Activated CD4-positive, alpha-beta T cell treated with anti-CD3 and anti-CD28 coated beads, Interleukin-2, amount 10 ng/mL, durations not matched to agents 24 days and 14 days (primary cell): ENCODE results near the gene TNFAIP2. TPM values are rescaled to one million over a fixed set of nuclear protein-coding genes. Genes with fewer than 3 reads are reported as not detected.
A peak's percentile ranks its signal among the peaks of the same experiment; 100 is the strongest.

Experiments used
- DNase-seq: peaks from one replicate; pipeline ENCODE4 v3.0.0; 2022
- H3K27ac Mint-ChIP-seq: one replicate; pipeline ENCODE4 v1.8.0; 2022; ENCODE audit warnings: mild to moderate bottlenecking, mixed read lengths
- H3K27me3 Mint-ChIP-seq: one replicate; pipeline ENCODE4 v1.8.0; 2022; ENCODE audit warnings: mixed read lengths
- H3K36me3 Mint-ChIP-seq: one replicate; pipeline ENCODE4 v1.8.0; 2022; ENCODE audit warnings: low read depth, mild to moderate bottlenecking, mixed read lengths
- H3K4me1 Mint-ChIP-seq: one replicate; pipeline ENCODE4 v1.8.0; 2021; ENCODE audit warnings: mixed read lengths
- H3K4me3 Mint-ChIP-seq: one replicate; pipeline ENCODE4 v1.8.0; 2022; ENCODE audit warnings: mild to moderate bottlenecking, moderate library complexity, mixed read lengths
- H3K9me3 Mint-ChIP-seq: one replicate; pipeline ENCODE4 v1.8.0; 2021; ENCODE audit warnings: mixed read lengths
- intact Hi-C: fragments of 100-400 bp; cut with micrococcal nuclease; formaldehyde crosslinking; loops from one replicate; pipeline ENCODE4 v1.15.1; 2023
- total RNA-seq: library from RNA; stranded (reverse); gene quantifications from 2 replicates; pipeline ENCODE4 v1.2.3, GENCODE V29; 2022

TNFAIP2 gene
- total RNA-seq, 1 donor from 2014 or later = 0.37 TPM

GRCh38 chr14:103136388-103137271 is 13.4 kb downstream of the TNFAIP2 start:
- peaks cover 3% of the 10 kb centered on the region for H3K4me1 Mint-ChIP-seq
- peaks cover 13% of the 10 kb centered on the region for H3K27me3 Mint-ChIP-seq
- H3K27ac Mint-ChIP-seq = no peak overlapping the region
- no peaks in the 10 kb centered on the region for H3K9me3 Mint-ChIP-seq
- no peak for DNase-seq
- intact Hi-C loops = no loop called here
- no peak overlapping the region for H3K4me3 Mint-ChIP-seq
- H3K36me3 Mint-ChIP-seq = no peaks in the 10 kb centered on the region

GRCh38 chr14:103137689-103138300 is 14.5 kb downstream of the TNFAIP2 start:
- Mint-ChIP-seq H3K9me3 (no peaks in the 10 kb centered on the region), H3K27me3 (peaks cover 20% of the 10 kb centered on the region), H3K4me3 (no peak overlapping the region), H3K36me3 (no peaks in the 10 kb centered on the region), H3K4me1 (peaks cover 3% of the 10 kb centered on the region), H3K27ac (no peak overlapping the region)
- intact Hi-C loops = no loop called here
- DNase-seq = no peak

- no peaks in the 10 kb centered on the region for H3K9me3 Mint-ChIP-seq
These were observed 15.3 kb downstream of the TNFAIP2 start for GRCh38 chr14:103138301-103139131.

GRCh38 chr14:103139132-103140025 is 16.1 kb downstream of the TNFAIP2 start:
- Mint-ChIP-seq H3K27me3 (peaks cover 31% of the 10 kb centered on the region), H3K4me1 (peaks cover 3% of the 10 kb centered on the region), H3K27ac (no peak overlapping the region), H3K9me3 (no peaks in the 10 kb centered on the region), H3K36me3 (no peaks in the 10 kb centered on the region), H3K4me3 (no peak overlapping the region)
- intact Hi-C loops = no loop called here
- DNase-seq = no peak

More at GRCh38 chr14:103138301-103139131, 15.3 kb downstream of the TNFAIP2 start:
- Mint-ChIP-seq H3K27ac (no peak overlapping the region), H3K36me3 (no peaks in the 10 kb centered on the region), H3K27me3 (peaks cover 28% of the 10 kb centered on the region), H3K4me3 (no peak overlapping the region), H3K4me1 (peaks cover 3% of the 10 kb centered on the region)
- intact Hi-C loops = no loop called here
- no peak for DNase-seq

GRCh38 chr14:103140316-103141109 is 17.3 kb downstream of the TNFAIP2 start:
- intact Hi-C loops = loop anchor here (1.0 kb wide), 1 partner anchor 35 kb away; no protein-coding TSS in a partner anchor
- no peaks in the 10 kb centered on the region for H3K36me3 Mint-ChIP-seq
- DNase-seq = no peak
- H3K4me1 Mint-ChIP-seq = peaks cover 3% of the 10 kb centered on the region
- no peak overlapping the region for H3K27ac Mint-ChIP-seq
- no peak overlapping the region for H3K4me3 Mint-ChIP-seq
- H3K9me3 Mint-ChIP-seq = no peaks in the 10 kb centered on the region
- H3K27me3 Mint-ChIP-seq = peaks cover 31% of the 10 kb centered on the region

GRCh38 chr14:103141117-103141796 is 18.0 kb downstream of the TNFAIP2 start:
- peaks cover 31% of the 10 kb centered on the region for H3K27me3 Mint-ChIP-seq
- intact Hi-C loops = loop anchor here (1.0 kb wide), 1 partner anchor 36 kb away; no protein-coding TSS in a partner anchor

GRCh38 chr14:103142026-103142425 is 18.8 kb downstream of the TNFAIP2 start:
- H3K36me3 Mint-ChIP-seq = no peaks in the 10 kb centered on the region
- H3K4me3 Mint-ChIP-seq = no peak overlapping the region
- DNase-seq = no peak
- H3K27ac Mint-ChIP-seq = no peak overlapping the region
- H3K27me3 Mint-ChIP-seq = peaks cover 31% of the 10 kb centered on the region
- intact Hi-C loops = no loop called here
- H3K9me3 Mint-ChIP-seq = no peaks in the 10 kb centered on the region
- H3K4me1 Mint-ChIP-seq = peaks cover 3% of the 10 kb centered on the region

More at GRCh38 chr14:103141117-103141796, 18.0 kb downstream of the TNFAIP2 start:
- H3K9me3 Mint-ChIP-seq = no peaks in the 10 kb centered on the region
- peaks cover 3% of the 10 kb centered on the region for H3K4me1 Mint-ChIP-seq
- no peak overlapping the region for H3K4me3 Mint-ChIP-seq
- peak; percentile 75 for DNase-seq
- no peak overlapping the region for H3K27ac Mint-ChIP-seq
- no peaks in the 10 kb centered on the region for H3K36me3 Mint-ChIP-seq

GRCh38 chr14:103142721-103143302 is 19.6 kb downstream of the TNFAIP2 start:
- Mint-ChIP-seq H3K27ac (no peak overlapping the region), H3K4me1 (peaks cover 3% of the 10 kb centered on the region), H3K36me3 (no peaks in the 10 kb centered on the region), H3K9me3 (no peaks in the 10 kb centered on the region), H3K4me3 (no peak overlapping the region), H3K27me3 (peaks cover 29% of the 10 kb centered on the region)
- intact Hi-C loops = no loop called here
- no peak for DNase-seq

GRCh38 chr14:103143506-103143905 is 20.2 kb downstream of the TNFAIP2 start:
- H3K36me3 Mint-ChIP-seq = no peaks in the 10 kb centered on the region
- intact Hi-C loops = no loop called here
- H3K27ac Mint-ChIP-seq = no peak overlapping the region
- peaks cover 3% of the 10 kb centered on the region for H3K4me1 Mint-ChIP-seq
- H3K27me3 Mint-ChIP-seq = peaks cover 29% of the 10 kb centered on the region
- H3K9me3 Mint-ChIP-seq = no peaks in the 10 kb centered on the region
- H3K4me3 Mint-ChIP-seq = no peak overlapping the region
- DNase-seq = no peak

- H3K27me3 Mint-ChIP-seq = peaks cover 29% of the 10 kb centered on the region
- H3K9me3 Mint-ChIP-seq = no peaks in the 10 kb centered on the region
- H3K4me1 Mint-ChIP-seq = peaks cover 3% of the 10 kb centered on the region
- no peak overlapping the region for H3K27ac Mint-ChIP-seq
- no peaks in the 10 kb centered on the region for H3K36me3 Mint-ChIP-seq
- no peak overlapping the region for H3K4me3 Mint-ChIP-seq
- intact Hi-C loops = no loop called here
- DNase-seq = no peak
These were observed 20.8 kb downstream of the TNFAIP2 start for GRCh38 chr14:103144085-103144484.

- H3K27me3 Mint-ChIP-seq = peaks cover 21% of the 10 kb centered on the region
These were observed 23.0 kb downstream of the TNFAIP2 start for GRCh38 chr14:103146141-103146709.

More at GRCh38 chr14:103146141-103146709, 23.0 kb downstream of the TNFAIP2 start:
- Mint-ChIP-seq H3K27ac (no peak overlapping the region), H3K9me3 (no peaks in the 10 kb centered on the region), H3K4me3 (no peak overlapping the region), H3K4me1 (no peaks in the 10 kb centered on the region), H3K36me3 (no peaks in the 10 kb centered on the region)
- no peak for DNase-seq
- intact Hi-C loops = no loop called here
